GM23338 (cell line): ENCODE measurements around the gene TSPAN1. TPM values are rescaled to one million over a fixed set of nuclear protein-coding genes. Genes with fewer than 3 reads are reported as not detected.

ENCODE experiments used
- ATAC-seq: fragments of 200-7000 bp; cut with Tn5 transposase; 3 replicates; pipeline ENCODE4 v1.9.1; 2020
- DNase-seq: peaks from one replicate; pipeline ENCODE4 v3.0.0-alpha.2; 2015; ENCODE audit warnings: low spot score
- H2AFZ ChIP-seq: fragments of 200-600 bp; sonication (generic); 2 replicates; pipeline ENCODE4 v1.8.0; 2016; ENCODE audit warnings: antibody characterized with exemption, mild to moderate bottlenecking, moderate library complexity
- H3F3A ChIP-seq: fragments of 200-600 bp; sonication (generic); replicated peaks from 2 replicates; pipeline ENCODE4 v1.8.0; 2017; ENCODE audit warnings: antibody characterized with exemption, mixed run types, low read depth
- H3K27ac ChIP-seq: fragments of 200-600 bp; sonication (generic); 2 replicates; pipeline ENCODE4 v1.6.1; 2016; ENCODE audit warnings: low read depth
- H3K27me3 ChIP-seq: fragments of 200-600 bp; sonication (generic); 2 replicates; pipeline ENCODE4 v1.8.0; 2016; ENCODE audit warnings: mild to moderate bottlenecking, mixed run types, moderate library complexity; ENCODE audit not compliant: insufficient read depth
- H3K36me3 ChIP-seq: fragments of 200-600 bp; sonication (generic); 2 replicates; pipeline ENCODE4 v1.8.0; 2016; ENCODE audit warnings: mild to moderate bottlenecking; ENCODE audit not compliant: insufficient read depth
- H3K4me1 ChIP-seq: fragments of 200-600 bp; sonication (generic); 2 replicates; pipeline ENCODE4 v1.8.0; 2016; ENCODE audit warnings: mild to moderate bottlenecking, moderate library complexity; ENCODE audit not compliant: insufficient read depth
- H3K4me2 ChIP-seq: fragments of 200-600 bp; sonication (generic); 2 replicates; pipeline ENCODE4 v1.7.1; 2017; ENCODE audit warnings: mixed run types
- H3K4me3 ChIP-seq: fragments of 200-600 bp; sonication (generic); 2 replicates; pipeline ENCODE4 v1.6.1; 2016; ENCODE audit warnings: mixed run types
- H3K79me2 ChIP-seq: fragments of 200-600 bp; sonication (generic); replicated peaks from 2 replicates; pipeline ENCODE4 v1.8.0; 2017; ENCODE audit warnings: mild to moderate bottlenecking; ENCODE audit not compliant: insufficient read depth
- H3K9me2 ChIP-seq: fragments of 200-600 bp; sonication (generic); 2 replicates; pipeline ENCODE4 v1.8.0; 2017; ENCODE audit not compliant: insufficient read depth
- H4K20me1 ChIP-seq: fragments of 200-600 bp; sonication (generic); replicated peaks from 2 replicates; pipeline ENCODE4 v1.8.0; 2017; ENCODE audit warnings: mild to moderate bottlenecking; ENCODE audit not compliant: insufficient read depth
- H3K27ac Mint-ChIP-seq: 2 replicates; pipeline ENCODE4 v1.8.0; 2020; ENCODE audit warnings: inconsistent platforms, mild to moderate bottlenecking, moderate library complexity, mixed read lengths
- H3K27me3 Mint-ChIP-seq: 3 replicates; pipeline ENCODE4 v1.8.0; 2022; ENCODE audit warnings: low read depth, mild to moderate bottlenecking, moderate library complexity, mixed read lengths, inconsistent platforms; ENCODE audit not compliant: insufficient read depth, poor library complexity
- H3K36me3 Mint-ChIP-seq: 3 replicates; pipeline ENCODE4 v1.8.0; 2021; ENCODE audit warnings: low read depth, mild to moderate bottlenecking, inconsistent platforms, moderate library complexity, mixed read lengths
- H3K4me1 Mint-ChIP-seq: 3 replicates; pipeline ENCODE4 v1.8.0; 2020; ENCODE audit warnings: mild to moderate bottlenecking, inconsistent platforms, mixed read lengths
- H3K4me3 Mint-ChIP-seq: 3 replicates; pipeline ENCODE4 v1.8.0; 2021; ENCODE audit warnings: moderate library complexity, mild to moderate bottlenecking, inconsistent platforms, mixed read lengths
- H3K9me3 Mint-ChIP-seq: 3 replicates; pipeline ENCODE4 v1.8.0; 2020; ENCODE audit warnings: moderate library complexity, mild to moderate bottlenecking, inconsistent platforms, mixed read lengths
- CREB1 ChIP-seq: fragments of 250-450 bp; sonication (Bioruptor Pico); IDR thresholded peaks from 2 replicates; pipeline ENCODE4 v1.5.0; 2020; ENCODE audit warnings: low read depth, mild to moderate bottlenecking, moderate library complexity
- EZH2phosphoT487 ChIP-seq: fragments of 200-600 bp; sonication (generic); IDR thresholded peaks from one replicate; pipeline ENCODE4 v1.8.1; 2018; ENCODE audit warnings: antibody characterized with exemption; ENCODE audit not compliant: unreplicated experiment
- JUNB ChIP-seq: IDR thresholded peaks from one replicate; pipeline ENCODE4 v1.6.1; 2016; ENCODE audit warnings: antibody characterized with exemption; ENCODE audit not compliant: unreplicated experiment
- NANOG ChIP-seq: IDR thresholded peaks from 2 replicates; pipeline ENCODE4 v1.6.1; 2016; ENCODE audit warnings: antibody characterized with exemption, borderline replicate concordance
- POLR2AphosphoS5 ChIP-seq: IDR thresholded peaks from 2 replicates; pipeline ENCODE4 v1.6.1; 2016; ENCODE audit warnings: antibody characterized with exemption, low read depth
- STAT1 ChIP-seq: IDR thresholded peaks from one replicate; pipeline ENCODE4 v1.6.1; 2016; ENCODE audit warnings: antibody characterized with exemption; ENCODE audit not compliant: unreplicated experiment
- ZNF114 ChIP-seq: fragments of 250-450 bp; sonication (Bioruptor Pico); IDR thresholded peaks from 2 replicates; pipeline ENCODE4 v1.5.0; 2020; ENCODE audit warnings: mild to moderate bottlenecking, moderate library complexity
- ZNF331 ChIP-seq: fragments of 250-450 bp; sonication (Bioruptor Pico); IDR thresholded peaks from 2 replicates; pipeline ENCODE4 v1.5.0; 2020; ENCODE audit warnings: low read depth, mild to moderate bottlenecking, moderate library complexity
- polyA plus RNA-seq: library from polyadenylated mRNA; unstranded; fragments of >200 nt; fragmentation: Nextera tagmentation; extraction: Ambion mirVana; gene quantifications from 2 replicates; pipeline ENCODE4 v1.2.1, GENCODE V29; 2016
- total RNA-seq: library from RNA; depleted of rRNA; stranded (reverse); fragments of >200 nt; shearing (Covaris generic); gene quantifications from 2 replicates; pipeline ENCODE4 v1.2.3, GENCODE V29; 2014
- TF ChIP-seq, protein P1 (sequence below), 2 experiments: fragments of 200-600 bp in 1 of 2; sonication (generic) in 1 of 2; conservative IDR thresholded peaks; 2 replicates each; pipeline versions ENCODE4 v1.5.1 to v1.6.1; 2016 to 2017; ENCODE audit warnings: antibody characterized with exemption in 2 of 2, low read depth in 2 of 2, mild to moderate bottlenecking in 2 of 2, moderate library complexity in 1 of 2
- TF ChIP-seq, protein P2 (sequence below): IDR thresholded peaks from one replicate; pipeline ENCODE4 v1.6.1; 2018; ENCODE audit warnings: antibody characterized with exemption; ENCODE audit not compliant: unreplicated experiment
- TF ChIP-seq, protein P3 (sequence below): IDR thresholded peaks from 2 replicates; pipeline ENCODE4 v1.6.1; 2016; ENCODE audit warnings: antibody characterized with exemption

Gene TSPAN1
- total and polyA plus RNA-seq, 2 experiments from 2014 or later: not detected

DNA sequence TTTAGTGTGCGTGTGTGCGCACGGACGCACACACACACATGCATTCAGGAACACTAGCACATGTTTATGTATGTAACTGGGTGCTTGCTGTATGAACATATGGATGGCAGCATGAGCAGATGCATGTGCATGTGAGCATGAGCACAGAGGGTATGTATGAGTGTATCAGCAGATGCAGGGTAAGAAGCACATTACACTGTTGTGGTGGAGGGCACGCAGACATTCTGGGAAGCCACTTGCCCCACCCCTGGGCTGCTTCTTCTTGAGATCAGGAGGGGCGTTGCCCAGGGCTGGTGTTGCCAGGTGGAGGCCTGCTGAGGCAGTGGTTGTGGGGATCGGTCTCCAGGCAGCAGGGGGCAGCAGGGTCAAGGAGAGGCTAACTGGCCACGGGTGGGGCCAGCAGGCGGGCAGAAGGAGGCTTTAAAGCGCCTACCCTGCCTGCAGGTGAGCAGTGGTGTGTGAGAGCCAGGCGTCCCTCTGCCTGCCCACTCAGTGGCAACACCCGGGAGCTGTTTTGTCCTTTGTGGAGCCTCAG lies 5.3 kb downstream of the TSPAN1 start:
- Mint-ChIP-seq H3K36me3 (no peaks in the 10 kb centered on the region), H3K27me3 (peaks cover 7% of the 10 kb centered on the region), H3K4me1 (peaks cover 7% of the 10 kb centered on the region; the same call in 2 of the 3 replicates), H3K27ac (no peak overlapping the region), H3K4me3 (no peak overlapping the region), H3K9me3 (no peaks in the 10 kb centered on the region)
- Histone ChIP-seq H3K27me3 (0 out of 2 replicates have a peak, but pooled peaks cover 6% of the 10 kb centered on the region), H3K4me1 (no peaks in the 10 kb centered on the region; the same call in 1 of the 2 replicates), H3K4me2 (peak overlapping the region; percentile 43; the same call in 1 of the 2 replicates), H3K79me2 (no peaks in the 10 kb centered on the region), H3K27ac (no peak overlapping the region), H3K9me2 (no peaks in the 10 kb centered on the region), H2AFZ (no peak overlapping the region), H3F3A (no peaks in the 10 kb centered on the region), H4K20me1 (no peaks in the 10 kb centered on the region), H3K36me3 (no peaks in the 10 kb centered on the region), H3K4me3 (no peak overlapping the region)
- no peak for TF ChIP-seq EZH2phosphoT487
- TF ChIP-seq STAT1: no peak
- no peak for TF ChIP-seq ZNF331
- TF ChIP-seq, protein P1, sequence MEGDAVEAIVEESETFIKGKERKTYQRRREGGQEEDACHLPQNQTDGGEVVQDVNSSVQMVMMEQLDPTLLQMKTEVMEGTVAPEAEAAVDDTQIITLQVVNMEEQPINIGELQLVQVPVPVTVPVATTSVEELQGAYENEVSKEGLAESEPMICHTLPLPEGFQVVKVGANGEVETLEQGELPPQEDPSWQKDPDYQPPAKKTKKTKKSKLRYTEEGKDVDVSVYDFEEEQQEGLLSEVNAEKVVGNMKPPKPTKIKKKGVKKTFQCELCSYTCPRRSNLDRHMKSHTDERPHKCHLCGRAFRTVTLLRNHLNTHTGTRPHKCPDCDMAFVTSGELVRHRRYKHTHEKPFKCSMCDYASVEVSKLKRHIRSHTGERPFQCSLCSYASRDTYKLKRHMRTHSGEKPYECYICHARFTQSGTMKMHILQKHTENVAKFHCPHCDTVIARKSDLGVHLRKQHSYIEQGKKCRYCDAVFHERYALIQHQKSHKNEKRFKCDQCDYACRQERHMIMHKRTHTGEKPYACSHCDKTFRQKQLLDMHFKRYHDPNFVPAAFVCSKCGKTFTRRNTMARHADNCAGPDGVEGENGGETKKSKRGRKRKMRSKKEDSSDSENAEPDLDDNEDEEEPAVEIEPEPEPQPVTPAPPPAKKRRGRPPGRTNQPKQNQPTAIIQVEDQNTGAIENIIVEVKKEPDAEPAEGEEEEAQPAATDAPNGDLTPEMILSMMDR (conservative IDR thresholded peaks at IDR 0.05; ENCODE audit: low read depth in 2 of 2): peak; percentile 39 to 79; a peak in 3 of 4 replicates
- TF ChIP-seq CREB1 (CRISPR knock-in tag): no peak
- TF ChIP-seq POLR2AphosphoS5: no peak
- no peak for TF ChIP-seq JUNB
- DNase-seq: peak; percentile 80
- ATAC-seq: peak; percentile 74

DNA sequence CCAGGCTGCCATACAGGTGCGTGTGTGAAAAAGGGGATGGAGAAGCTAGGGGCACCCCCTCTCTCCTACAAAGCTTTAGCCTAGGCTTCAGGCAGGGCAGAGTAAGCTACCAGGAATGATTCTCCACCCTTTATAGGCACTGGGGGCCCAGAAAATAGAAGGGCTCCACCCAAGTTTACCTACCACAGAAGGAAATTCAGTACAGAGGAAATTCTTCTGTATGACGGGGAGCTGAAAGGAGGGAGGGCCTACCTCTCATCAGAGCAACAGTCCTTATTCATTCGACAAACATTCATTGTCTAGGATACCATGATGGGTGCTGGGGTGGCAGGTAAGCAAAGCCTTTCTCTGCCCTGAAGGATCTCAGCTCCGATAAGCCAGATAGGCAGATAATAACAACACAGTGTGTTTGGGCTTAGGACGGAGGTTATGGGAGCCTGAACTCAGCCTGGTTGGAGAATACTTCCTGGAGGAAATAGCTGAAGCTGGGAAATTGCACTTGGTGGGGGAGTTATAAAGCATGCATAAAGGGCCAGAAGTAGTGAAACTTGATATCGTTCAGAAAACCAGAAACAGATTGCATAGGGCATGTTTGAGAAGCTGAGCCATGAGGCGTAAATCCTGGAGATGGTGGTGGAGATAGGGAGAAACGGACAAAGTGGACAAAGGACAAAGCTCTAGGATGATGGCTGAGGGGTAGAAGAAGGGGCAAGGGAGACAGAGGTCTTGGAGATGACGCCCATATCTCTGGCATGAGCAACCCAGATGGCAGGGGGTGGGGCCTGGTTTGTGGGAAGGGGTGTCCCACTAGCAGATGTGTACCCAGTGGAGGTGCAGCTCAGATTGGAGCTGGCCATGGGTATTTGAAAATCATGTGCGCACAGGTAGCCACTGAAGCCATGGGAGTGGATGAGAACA lies 6.7 kb downstream of the TSPAN1 start:
- DNase-seq (no peak), ATAC-seq (no peak)
- Histone ChIP-seq H3K79me2 (no peaks in the 10 kb centered on the region), H3K27ac (no peak overlapping the region), H4K20me1 (no peaks in the 10 kb centered on the region), H3K36me3 (no peaks in the 10 kb centered on the region), H3K9me2 (no peaks in the 10 kb centered on the region), H2AFZ (no peak overlapping the region), H3K4me3 (no peak overlapping the region), H3F3A (no peaks in the 10 kb centered on the region), H3K27me3 (0 out of 2 replicates have a peak, but pooled peaks cover 6% of the 10 kb centered on the region), H3K4me1 (no peaks in the 10 kb centered on the region; the same call in 1 of the 2 replicates), H3K4me2 (no peak overlapping the region)
- Mint-ChIP-seq H3K36me3 (no peaks in the 10 kb centered on the region), H3K4me1 (peaks cover 7% of the 10 kb centered on the region; the same call in 2 of the 3 replicates), H3K27me3 (peaks cover 7% of the 10 kb centered on the region), H3K9me3 (no peaks in the 10 kb centered on the region), H3K27ac (no peak overlapping the region), H3K4me3 (no peak overlapping the region; the same call in 2 of the 3 replicates)
- TF ChIP-seq, protein P2, sequence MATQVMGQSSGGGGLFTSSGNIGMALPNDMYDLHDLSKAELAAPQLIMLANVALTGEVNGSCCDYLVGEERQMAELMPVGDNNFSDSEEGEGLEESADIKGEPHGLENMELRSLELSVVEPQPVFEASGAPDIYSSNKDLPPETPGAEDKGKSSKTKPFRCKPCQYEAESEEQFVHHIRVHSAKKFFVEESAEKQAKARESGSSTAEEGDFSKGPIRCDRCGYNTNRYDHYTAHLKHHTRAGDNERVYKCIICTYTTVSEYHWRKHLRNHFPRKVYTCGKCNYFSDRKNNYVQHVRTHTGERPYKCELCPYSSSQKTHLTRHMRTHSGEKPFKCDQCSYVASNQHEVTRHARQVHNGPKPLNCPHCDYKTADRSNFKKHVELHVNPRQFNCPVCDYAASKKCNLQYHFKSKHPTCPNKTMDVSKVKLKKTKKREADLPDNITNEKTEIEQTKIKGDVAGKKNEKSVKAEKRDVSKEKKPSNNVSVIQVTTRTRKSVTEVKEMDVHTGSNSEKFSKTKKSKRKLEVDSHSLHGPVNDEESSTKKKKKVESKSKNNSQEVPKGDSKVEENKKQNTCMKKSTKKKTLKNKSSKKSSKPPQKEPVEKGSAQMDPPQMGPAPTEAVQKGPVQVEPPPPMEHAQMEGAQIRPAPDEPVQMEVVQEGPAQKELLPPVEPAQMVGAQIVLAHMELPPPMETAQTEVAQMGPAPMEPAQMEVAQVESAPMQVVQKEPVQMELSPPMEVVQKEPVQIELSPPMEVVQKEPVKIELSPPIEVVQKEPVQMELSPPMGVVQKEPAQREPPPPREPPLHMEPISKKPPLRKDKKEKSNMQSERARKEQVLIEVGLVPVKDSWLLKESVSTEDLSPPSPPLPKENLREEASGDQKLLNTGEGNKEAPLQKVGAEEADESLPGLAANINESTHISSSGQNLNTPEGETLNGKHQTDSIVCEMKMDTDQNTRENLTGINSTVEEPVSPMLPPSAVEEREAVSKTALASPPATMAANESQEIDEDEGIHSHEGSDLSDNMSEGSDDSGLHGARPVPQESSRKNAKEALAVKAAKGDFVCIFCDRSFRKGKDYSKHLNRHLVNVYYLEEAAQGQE: no peak
- TF ChIP-seq ZNF114 (no peak), STAT1 (no peak), NANOG (no peak), CREB1 (CRISPR knock-in tag) (no peak), JUNB (no peak), POLR2AphosphoS5 (no peak), EZH2phosphoT487 (no peak), ZNF331 (no peak)
- TF ChIP-seq, protein P3, sequence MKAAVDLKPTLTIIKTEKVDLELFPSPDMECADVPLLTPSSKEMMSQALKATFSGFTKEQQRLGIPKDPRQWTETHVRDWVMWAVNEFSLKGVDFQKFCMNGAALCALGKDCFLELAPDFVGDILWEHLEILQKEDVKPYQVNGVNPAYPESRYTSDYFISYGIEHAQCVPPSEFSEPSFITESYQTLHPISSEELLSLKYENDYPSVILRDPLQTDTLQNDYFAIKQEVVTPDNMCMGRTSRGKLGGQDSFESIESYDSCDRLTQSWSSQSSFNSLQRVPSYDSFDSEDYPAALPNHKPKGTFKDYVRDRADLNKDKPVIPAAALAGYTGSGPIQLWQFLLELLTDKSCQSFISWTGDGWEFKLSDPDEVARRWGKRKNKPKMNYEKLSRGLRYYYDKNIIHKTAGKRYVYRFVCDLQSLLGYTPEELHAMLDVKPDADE: no peak
- TF ChIP-seq, protein P1 (conservative IDR thresholded peaks at IDR 0.05; ENCODE audit: low read depth in 2 of 2): no peak
